ENCODE measurements around the gene TRAF3IP1.
A peak's percentile ranks its signal among the peaks of the same experiment; 100 is the strongest.

TRAF3IP1 gene

DNA sequence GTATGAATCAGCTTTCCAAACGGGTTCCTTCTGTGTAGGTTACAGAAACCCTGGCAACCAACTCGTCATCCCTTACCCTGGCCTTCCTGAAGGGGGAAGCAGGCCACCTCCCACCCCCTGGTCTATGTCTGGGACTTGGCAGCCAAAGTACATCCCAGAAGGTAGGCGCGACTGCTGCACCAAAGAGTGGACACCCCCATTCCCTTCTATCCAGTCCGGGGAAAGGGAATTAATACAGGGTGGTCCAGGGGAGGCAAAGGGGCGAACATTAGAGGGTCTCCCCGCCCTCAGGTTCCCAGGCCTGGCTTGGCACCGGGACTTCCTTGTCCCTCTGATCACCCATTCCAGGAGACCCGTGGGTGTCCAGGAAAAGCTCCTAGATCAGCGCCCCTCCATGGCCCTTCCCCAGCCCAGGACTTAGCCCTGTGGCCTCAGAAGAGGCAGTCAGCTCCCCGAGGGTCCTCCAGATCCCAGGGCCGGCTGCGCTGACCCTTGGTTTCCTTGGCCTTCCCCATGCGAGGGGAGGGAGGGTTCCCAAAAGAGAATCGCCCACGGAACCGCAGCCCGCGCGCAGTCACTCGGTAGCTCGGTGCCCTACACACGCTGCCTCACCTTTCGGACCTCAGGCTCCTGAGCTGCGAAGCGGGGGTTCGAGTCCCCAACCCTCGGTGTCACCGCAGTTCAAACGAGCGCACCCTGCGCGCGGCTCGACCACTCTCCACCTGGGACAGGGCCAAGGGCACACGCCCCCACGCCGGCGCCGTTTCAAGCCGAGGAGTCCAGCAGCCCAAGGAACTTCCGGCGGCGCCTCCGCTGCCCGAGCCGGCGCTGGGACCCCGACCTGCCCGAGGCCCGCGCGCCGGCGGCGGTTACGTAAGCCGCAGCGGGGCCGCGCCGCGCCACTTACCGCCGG lies 32.3 kb upstream of the TRAF3IP1 start, which contains the start of gene PER2:
Gene PER2, minus strand, starts transcription at position 874 of the 913 bp plus-strand sequence. CDS start 10,674 bp downstream, outside the sequence.
- DNase-seq (ENCODE audit: low spot score) = peak; percentile 90

GRCh38 chr2:238288650-238289573 lies 31.4 kb upstream of the TRAF3IP1 start:
- peak; percentile 97 for DNase-seq (ENCODE audit: low spot score)

DNA sequence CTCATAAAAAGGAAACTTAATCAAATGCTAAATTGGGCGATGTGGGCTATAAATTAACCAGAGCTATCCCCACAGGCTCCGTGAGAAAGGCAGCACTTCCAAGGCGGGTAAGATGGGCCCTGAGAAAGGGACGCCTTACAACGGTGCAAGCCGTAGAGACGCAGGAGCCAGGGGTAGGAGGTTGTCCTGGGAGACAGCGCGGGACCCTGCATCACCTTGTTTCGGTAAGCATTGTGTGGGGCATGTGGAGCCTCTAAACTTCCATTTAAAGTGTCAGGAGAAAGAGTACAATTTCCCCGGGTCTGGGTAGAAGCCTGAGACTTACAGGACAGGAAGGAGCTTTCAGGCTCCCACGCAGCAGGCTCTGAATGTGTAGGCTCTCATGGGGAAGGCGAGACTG lies 30.7 kb upstream of the TRAF3IP1 start:
- DNase-seq (ENCODE audit: low spot score) = no peak

GRCh38 chr2:238290091-238290509 lies 30.2 kb upstream of the TRAF3IP1 start:
- no peak for DNase-seq (ENCODE audit: low spot score)

DNA sequence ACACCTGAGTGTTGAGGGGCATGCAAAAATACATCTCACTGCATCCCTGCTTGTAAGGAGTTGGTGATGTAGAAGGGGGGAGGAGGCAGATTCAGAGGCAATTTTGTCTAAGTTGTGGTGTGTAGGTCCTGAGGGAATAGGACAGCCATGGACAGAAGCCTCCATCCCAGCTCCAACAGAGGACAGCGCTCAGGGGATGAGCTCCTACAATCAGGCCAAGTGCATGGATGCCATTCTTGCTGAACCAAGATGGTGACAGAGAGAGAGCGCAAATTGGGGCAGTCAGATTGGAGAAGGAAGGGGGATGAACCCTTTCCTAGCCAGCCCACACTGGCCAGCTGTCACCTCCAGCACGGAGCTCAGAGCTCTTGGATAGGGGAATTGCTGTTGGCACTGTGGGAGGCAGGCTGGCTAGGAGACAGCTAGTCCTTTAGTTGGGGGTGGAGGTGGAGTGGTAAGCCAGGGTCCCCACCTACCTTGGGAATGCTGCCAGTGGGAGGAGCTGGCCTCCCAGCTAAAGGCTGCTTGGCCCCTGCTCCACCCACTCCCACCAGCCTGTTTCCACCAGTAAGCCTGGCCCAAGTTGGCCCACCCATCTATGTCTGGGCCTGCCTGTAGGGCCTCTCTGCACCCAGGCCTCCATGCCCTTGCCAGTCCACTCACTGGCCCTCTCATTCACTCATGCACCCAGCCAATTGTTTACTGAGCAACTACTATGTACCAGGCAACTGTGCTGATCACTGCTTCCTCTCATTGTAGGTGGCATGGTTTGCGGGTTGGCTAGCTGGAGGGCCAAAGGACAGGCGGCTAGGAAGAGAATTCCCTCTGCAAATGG lies 29.4 kb upstream of the TRAF3IP1 start:
- no peak for DNase-seq (ENCODE audit: low spot score)

- DNase-seq (ENCODE audit: low spot score) = no peak
These were observed 28.6 kb upstream of the TRAF3IP1 start for GRCh38 chr2:238291550-238292281.

DNA sequence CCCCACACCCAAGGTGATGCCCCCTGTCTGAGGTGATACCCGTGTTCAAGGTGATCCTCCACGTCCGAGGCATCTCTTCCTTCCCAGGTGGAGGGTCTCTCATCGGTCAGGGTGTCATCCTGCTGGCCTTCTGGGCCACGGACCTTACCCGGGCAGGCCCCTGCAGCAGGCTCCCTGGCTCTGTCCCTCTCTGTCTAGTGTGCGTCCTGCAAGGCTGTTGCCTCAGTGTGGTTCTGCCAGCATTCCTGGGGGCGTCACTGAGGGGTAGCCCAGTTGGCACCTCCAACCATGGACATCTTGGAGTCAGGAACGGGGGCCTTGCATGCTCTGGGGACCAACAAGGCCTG lies 26.3 kb upstream of the TRAF3IP1 start:
- no peak for DNase-seq (ENCODE audit: low spot score)

DNA sequence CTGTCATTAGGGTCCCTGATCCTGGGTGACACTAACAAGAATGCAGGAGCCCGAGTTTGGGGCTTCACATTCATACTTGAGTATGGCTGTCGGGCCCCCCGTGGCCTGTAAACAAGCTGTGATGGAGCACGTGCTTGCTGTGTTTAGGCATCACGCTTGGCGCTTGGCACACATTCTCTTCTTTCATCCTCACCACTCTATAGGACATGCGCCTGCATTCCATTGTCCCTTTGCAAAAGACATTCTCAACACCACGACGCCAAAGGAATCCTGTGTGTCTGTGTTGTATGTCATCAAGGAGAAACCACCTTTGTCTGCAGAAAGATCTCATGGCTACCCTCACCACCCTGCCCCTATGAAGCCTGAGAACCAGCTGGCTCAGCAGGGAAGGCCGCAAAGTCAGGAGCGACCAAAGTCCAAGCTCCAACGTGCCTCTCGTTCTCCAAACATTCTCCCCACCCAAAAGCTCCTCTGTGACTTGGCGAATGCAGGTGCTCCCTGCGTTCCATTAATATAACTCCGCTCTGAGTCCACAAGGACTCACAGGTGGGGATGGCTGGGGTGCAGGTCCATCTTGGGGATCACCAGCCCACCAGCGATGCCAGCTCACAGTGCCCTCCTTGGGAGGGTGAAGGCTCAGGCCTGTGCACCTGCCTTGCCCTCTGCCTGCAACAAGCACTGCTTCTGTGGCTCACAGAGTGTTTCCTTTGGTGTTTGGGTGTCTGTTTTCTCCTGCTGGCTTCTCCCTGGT lies 25.8 kb upstream of the TRAF3IP1 start:
- DNase-seq (ENCODE audit: low spot score) = no peak

GRCh38 chr2:238295144-238296112 lies 24.9 kb upstream of the TRAF3IP1 start:
- no peak for DNase-seq (ENCODE audit: low spot score)

DNA sequence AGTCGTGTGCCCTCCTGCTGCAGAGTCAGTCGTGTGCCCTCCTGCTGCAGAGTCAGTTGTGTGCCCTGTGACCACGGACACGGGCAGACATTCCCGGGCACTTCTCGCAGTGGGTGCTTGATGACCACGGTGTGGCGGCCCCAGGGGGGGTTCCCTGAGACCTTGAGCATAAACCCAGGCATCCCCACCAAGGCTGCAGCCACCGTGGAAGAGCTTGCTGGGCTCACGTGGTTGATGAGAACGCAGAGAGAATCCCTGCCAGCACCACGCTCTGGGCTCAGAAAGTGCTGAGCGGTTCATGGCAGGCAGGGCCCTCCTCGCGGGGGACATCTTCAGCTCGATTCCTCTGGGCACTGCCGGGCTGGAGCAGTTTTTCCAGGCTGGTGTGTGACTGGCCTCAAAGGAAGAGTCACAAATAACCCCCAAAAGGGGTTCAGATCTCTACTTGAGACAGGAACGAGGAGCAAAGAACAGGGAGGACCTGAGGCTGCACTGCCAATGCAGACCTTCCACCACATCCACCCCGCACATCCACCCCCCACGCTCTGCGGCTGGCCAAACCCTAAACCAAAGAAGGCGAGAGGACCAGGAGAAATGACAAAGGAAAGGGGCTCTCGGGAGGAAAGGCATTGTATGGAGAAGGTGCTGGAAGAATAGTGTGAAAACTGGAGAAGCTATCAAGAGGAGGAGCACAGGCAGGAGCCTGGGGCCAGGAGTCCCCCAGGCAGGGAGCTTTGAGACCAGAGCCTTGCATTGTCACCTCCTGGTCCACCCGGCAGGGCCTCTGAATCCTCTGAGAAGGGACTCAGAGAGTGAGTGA lies 23.5 kb upstream of the TRAF3IP1 start:
- no peak for DNase-seq (ENCODE audit: low spot score)

- DNase-seq (ENCODE audit: low spot score) = no peak
These were observed 20.5 kb upstream of the TRAF3IP1 start for GRCh38 chr2:238299803-238300202.

DNA sequence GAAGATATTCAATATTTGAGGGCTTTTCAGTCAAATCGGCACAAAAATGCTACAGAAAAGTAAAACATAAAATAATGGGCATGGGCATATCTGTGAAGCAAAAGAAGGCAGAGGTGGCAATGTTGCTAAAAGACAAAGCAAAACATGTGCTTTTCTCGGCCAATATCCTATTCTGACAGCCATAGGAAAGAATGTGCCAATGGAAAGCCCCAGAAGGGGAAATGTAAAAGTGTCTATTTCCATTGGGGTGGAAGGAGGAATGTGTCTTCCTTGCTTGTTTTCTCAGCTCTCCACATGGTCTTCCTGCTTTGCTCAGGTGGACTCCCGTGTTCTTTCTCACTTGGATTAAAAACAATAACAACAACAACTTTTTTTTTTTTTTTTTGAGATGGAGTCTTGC lies 18.2 kb upstream of the TRAF3IP1 start:
- DNase-seq (ENCODE audit: low spot score) = no peak

DNA sequence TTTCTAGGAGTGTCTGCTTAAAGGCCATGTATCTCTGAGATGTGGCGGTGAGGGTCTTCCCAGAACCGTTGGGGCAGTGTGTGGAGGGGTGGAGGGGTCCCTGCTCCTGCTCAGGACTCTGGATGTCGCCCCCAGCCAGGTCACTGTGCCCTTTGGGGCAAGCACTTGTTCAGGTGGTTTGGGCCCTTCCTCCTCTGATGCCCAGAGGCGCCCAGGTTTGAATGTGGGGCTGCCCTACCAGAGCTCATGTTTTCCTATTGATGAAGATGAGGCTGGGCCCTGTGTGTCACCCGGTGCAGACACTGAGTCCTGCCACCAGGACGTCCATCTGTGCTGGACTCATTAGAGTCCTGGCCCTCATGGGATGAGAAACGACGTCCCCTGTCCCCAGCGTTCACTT lies 17.6 kb upstream of the TRAF3IP1 start:
- DNase-seq (ENCODE audit: low spot score) = no peak

GRCh38 chr2:238304116-238304515 lies 16.2 kb upstream of the TRAF3IP1 start:
- no peak for DNase-seq (ENCODE audit: low spot score)

- no peak for DNase-seq (ENCODE audit: low spot score)
These were observed 15.0 kb upstream of the TRAF3IP1 start for GRCh38 chr2:238305092-238305862.

- no peak for DNase-seq (ENCODE audit: low spot score)
These were observed 14.2 kb upstream of the TRAF3IP1 start for GRCh38 chr2:238305965-238306671.

- DNase-seq (ENCODE audit: low spot score) = no peak
These were observed 13.7 kb upstream of the TRAF3IP1 start for GRCh38 chr2:238306672-238306998.

Data from hepatic stellate cell (primary cell).